HG03045 (cell line): ENCODE measurements around the gene TIGD1.

Experiments
- ATAC-seq: cut with Tn5 transposase; IDR thresholded peaks from one replicate; pipeline ENCODE4 v1.9.1; 2021; ENCODE audit warnings: mild to moderate bottlenecking, moderate library complexity; ENCODE audit not compliant: unreplicated experiment

The TIGD1 gene

GRCh38 chr2:232524771-232525170, 25.6 kb downstream of the TIGD1 start:
- ATAC-seq: no peak

GRCh38 chr2:232523682-232524597, 26.4 kb downstream of the TIGD1 start:
- ATAC-seq: no peak

- no peak for ATAC-seq
Observed at GRCh38 chr2:232523402-232523681, 27.0 kb downstream of the TIGD1 start.

GRCh38 chr2:232522623-232523401, 27.5 kb downstream of the TIGD1 start:
- no peak for ATAC-seq

- no peak for ATAC-seq
Observed at GRCh38 chr2:232521959-232522622, 28.3 kb downstream of the TIGD1 start.

GRCh38 chr2:232521098-232521497, 29.3 kb downstream of the TIGD1 start:
- no peak for ATAC-seq

- ATAC-seq: no peak
Observed at GRCh38 chr2:232520489-232520888, 29.9 kb downstream of the TIGD1 start.

GRCh38 chr2:232519581-232520438, 30.5 kb downstream of the TIGD1 start, which contains the start of gene PRSS56:
Gene PRSS56, plus strand, starts transcription at chr2:232520388. Its CDS starts 211 bp downstream, at chr2:232520599.
- ATAC-seq: no peak

GRCh38 chr2:232518844-232519243, 31.5 kb downstream of the TIGD1 start:
- no peak for ATAC-seq

- ATAC-seq: no peak
Observed at GRCh38 chr2:232516551-232516950, 33.8 kb downstream of the TIGD1 start.

GRCh38 chr2:232515639-232516038, 34.7 kb downstream of the TIGD1 start:
- ATAC-seq: no peak

- ATAC-seq: no peak
Observed at GRCh38 chr2:232513353-232513752, 37.0 kb downstream of the TIGD1 start.

- no peak for ATAC-seq
Observed at GRCh38 chr2:232512602-232513001, 37.8 kb downstream of the TIGD1 start.

GRCh38 chr2:232511336-232511890, 38.9 kb downstream of the TIGD1 start:
- ATAC-seq: no peak

- no peak for ATAC-seq
Observed at GRCh38 chr2:232508251-232508650, 42.1 kb downstream of the TIGD1 start.

GRCh38 chr2:232506709-232507108, 43.6 kb downstream of the TIGD1 start:
- no peak for ATAC-seq

GRCh38 chr2:232505856-232506255, 44.5 kb downstream of the TIGD1 start:
- no peak for ATAC-seq

GRCh38 chr2:232504438-232504837, 45.9 kb downstream of the TIGD1 start:
- ATAC-seq: no peak

- no peak for ATAC-seq
Observed at GRCh38 chr2:232503809-232504323, 46.5 kb downstream of the TIGD1 start.
